ENCODE measurements around the gene TTC23.
"Not testable (repeated sequence)": the region's sequence is repeated elsewhere in the genome, so short reads cannot be mapped to it uniquely, and the experiment has no call there.

The TTC23 gene

GRCh38 chr15:99118258-99118632, 131.1 kb downstream of the TTC23 start:
- DNase-seq, result no peak

GRCh38 chr15:99117563-99118257, 131.7 kb downstream of the TTC23 start:
- no peak for DNase-seq

- DNase-seq, result no peak
These were observed 132.3 kb downstream of the TTC23 start for GRCh38 chr15:99117111-99117510.

- no peak for DNase-seq
These were observed 133.8 kb downstream of the TTC23 start for GRCh38 chr15:99115300-99116215.

DNA sequence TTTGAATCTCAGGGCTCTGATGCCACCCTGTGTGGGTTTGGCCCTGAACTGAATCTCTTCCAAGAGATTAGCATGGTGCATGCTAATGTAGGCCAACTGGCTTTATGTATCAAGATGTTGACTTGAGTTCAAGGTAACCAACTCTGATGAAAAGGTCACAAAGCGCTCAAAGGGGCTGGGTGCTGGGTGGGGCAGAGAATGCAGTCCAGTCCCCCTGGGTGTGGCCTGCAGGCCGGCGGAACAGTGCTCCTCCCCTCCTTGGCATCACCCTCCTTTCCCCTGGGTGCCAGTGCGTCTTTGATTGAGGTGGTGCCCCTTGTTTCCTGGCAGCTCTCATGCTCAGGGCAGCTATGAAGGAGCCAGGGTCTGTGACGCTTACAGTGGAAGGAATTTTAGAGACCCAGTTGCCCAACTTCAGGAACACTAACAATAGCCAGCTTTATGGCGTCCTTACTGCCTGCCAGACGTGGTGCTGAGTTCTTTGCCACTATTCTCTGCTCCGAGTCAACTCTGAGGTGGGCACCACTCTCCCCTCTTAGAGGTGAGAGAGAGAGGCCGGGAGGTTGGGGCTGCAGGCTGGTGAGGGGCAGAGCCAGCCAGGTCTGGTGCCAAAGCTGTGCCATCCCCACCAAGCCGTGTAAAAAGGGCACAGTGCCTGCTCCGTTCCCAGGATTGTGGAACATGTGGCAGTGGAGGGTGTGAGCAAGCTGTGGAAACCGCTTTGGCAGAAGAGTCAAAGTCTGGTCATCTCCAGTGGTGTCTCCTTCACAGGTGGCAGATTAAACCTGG, 134.7 kb downstream of the TTC23 start:
- no peak for DNase-seq

DNA sequence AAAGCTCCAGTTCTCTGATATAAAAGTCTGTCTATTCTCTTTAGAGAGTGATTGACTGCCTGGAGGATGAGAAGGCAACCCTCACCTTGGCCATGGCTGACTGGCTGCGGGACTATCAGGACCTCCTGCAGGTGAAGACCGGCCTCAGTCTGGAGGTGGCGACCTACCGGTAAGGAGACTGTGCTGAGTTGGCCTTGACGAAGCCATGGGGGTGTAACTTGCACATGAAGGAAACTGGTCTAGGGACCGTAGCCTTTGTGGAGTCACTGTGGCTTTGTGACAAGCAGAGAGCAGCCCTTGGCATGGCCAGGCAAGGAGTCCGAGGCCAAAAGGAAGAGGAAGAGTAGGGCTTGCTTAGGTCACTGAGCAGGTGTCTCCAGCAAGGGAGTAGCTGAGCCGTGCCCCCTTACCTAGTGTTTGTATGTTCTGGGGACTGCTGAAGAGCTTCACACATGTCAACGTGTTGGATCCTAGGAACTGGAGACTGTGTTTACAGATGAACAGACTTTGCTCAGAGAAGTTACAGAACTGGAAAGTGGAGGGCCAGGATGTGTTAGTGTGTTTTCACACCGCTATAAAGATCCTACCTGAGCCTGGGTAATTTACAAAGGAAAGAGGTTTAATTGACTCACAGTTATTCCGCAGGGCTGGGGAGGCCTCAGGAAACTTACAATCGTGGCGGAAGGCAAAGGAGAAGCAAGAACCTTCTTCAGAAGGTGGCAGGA, 135.7 kb downstream of the TTC23 start:
- DNase-seq, result no peak

DNA sequence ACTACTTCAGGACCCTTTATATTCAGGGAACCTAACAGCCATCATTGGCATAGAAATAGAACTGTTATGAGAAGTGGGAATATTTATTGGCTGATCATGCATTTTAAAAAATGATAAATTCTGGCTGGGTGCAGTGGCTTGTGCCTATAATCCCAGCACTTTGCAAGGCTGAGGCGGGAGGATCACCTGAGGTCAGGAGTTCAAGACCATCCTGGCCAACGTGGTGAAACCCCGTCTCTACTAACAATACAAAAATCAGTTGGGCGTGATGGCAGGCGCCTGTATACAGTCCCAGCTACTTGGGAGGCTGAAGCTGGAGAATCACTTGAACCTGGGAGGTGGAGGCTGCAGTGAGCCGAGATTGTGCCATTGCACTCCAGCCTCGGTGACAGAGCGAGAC, 137.7 kb downstream of the TTC23 start:
- not testable (repeated sequence) for DNase-seq

- DNase-seq, result no peak
These were observed 138.6 kb downstream of the TTC23 start for GRCh38 chr15:99110581-99111320.

DNA sequence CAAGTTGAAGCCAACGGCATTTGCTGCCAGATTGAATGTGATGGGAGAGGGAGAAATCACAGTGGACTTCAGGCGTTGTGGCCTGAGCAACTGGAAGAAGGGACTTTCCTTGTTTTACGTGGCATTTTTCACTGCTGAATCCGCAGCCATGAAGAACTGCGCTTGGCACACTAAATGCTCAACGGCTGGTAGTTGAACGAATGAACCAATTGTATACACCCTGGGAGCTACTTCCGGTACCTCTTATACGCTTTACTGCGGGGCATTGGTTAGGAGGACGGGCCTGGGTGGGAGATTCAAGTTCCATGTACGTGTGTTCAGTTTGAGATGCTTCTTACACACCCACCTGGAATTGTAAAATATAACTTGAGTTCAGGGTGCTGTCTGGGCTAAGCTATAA, 139.3 kb downstream of the TTC23 start:
- DNase-seq, result no peak

DNA sequence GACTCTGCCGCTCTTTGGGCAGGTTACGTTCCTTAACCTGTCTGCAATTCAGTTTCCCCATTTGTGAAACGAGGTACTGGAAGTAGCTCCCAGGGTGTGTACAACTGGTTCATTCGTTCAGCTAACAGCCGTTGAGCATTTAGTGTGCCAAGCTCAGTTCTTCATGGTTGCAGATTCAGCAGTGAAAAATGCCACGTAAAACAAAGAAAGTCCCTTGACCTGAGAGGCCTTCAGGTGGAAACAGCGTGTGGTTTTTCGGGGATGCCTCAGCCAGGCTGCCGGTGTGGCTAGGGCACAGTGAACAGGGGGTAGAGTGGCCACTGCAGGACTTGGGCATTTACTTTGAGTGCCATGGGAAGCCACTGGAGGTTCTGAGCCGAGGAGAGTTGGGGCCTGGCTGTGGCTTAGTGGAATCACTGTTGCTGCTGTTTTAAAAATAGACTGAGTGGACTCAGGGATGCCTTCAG, 139.8 kb downstream of the TTC23 start:
- DNase-seq, result no peak

GRCh38 chr15:99108993-99109392, 140.4 kb downstream of the TTC23 start:
- DNase-seq, result no peak

- DNase-seq, result no peak
These were observed 142.8 kb downstream of the TTC23 start for GRCh38 chr15:99106417-99107220.

DNA sequence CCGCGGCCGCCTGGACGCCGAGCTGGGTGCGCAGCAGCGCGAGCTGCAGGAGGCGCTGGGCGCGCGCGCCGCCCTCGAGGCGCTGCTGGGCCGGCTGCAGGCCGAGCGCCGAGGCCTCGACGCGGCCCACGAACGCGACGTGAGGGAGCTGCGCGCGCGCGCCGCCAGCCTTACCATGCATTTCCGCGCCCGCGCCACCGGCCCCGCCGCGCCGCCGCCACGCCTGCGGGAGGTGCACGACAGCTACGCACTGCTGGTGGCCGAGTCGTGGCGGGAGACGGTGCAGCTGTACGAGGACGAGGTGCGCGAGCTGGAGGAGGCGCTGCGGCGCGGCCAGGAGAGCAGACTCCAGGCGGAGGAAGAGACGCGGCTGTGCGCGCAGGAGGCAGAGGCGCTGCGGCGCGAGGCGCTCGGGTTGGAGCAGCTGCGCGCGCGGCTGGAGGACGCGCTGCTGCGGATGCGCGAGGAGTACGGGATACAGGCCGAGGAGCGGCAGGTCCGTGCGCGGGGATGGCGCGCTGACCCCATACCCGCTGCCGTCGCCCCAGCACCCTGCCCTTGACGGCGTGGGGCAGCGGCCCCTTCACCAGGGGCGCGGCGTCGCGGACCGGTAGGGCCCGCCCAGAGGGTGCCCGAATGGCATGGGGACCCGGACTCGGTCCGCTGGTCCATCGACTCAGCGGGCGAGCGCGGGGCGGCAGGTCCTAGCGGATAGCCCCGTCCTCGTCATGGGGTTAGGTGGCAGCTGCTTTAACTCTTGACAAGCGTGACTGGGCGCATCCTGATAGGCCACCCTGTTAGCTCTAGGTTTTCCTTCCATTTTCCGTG, 143.7 kb downstream of the TTC23 start:
- DNase-seq, result no peak

DNA sequence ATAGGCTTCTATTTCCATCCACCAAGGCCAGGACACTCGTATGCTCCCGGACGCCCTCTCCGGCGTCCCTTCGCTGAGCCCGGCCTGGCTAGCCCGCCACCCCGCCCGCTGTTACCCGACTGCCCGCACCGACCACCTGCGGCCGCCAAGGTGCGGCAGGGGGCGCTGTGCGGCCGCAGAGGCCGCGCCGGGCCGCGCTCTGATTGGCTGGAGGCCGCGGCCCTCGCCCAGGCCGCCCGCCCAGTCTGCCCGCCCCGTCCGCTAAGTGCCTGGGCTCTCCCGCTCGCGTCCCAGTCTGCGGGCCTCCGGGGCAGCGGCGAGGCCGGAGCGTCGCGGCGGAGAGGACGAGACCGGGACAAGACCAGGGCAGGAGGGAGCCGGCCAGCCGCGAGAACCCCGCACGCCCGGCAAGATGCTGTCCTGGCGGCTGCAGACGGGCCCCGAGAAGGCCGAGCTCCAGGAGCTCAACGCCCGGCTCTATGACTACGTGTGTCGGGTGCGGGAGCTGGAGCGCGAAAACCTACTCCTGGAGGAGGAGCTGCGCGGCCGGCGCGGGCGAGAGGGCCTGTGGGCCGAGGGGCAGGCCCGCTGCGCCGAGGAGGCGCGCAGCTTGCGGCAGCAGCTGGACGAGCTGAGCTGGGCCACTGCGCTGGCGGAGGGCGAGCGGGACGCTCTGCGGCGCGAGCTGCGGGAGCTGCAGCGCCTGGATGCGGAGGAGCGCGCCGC, 144.4 kb downstream of the TTC23 start, which contains the start of gene SYNM:
Gene SYNM (plus strand): TSS at position 293 of the 726 bp plus-strand sequence. CDS start 120 bp downstream, at position 413.
- DNase-seq, result no peak

- no peak for DNase-seq
These were observed 146.1 kb downstream of the TTC23 start for GRCh38 chr15:99103279-99103678.

- DNase-seq, result no peak
These were observed 146.8 kb downstream of the TTC23 start for GRCh38 chr15:99102332-99103235.

GRCh38 chr15:99101501-99101900, 147.9 kb downstream of the TTC23 start:
- no peak for DNase-seq
